ENCODE measurements around the gene HPCAL1. TPM values are rescaled to one million over a fixed set of nuclear protein-coding genes. Genes with fewer than 3 reads are reported as not detected.

HPCAL1 gene
- 100 to 1,000 TPM in 1 of 4 donors, 10 to 100 TPM in 3; 11.1 to 122 (median 48.9) TPM for total RNA-seq

DNA sequence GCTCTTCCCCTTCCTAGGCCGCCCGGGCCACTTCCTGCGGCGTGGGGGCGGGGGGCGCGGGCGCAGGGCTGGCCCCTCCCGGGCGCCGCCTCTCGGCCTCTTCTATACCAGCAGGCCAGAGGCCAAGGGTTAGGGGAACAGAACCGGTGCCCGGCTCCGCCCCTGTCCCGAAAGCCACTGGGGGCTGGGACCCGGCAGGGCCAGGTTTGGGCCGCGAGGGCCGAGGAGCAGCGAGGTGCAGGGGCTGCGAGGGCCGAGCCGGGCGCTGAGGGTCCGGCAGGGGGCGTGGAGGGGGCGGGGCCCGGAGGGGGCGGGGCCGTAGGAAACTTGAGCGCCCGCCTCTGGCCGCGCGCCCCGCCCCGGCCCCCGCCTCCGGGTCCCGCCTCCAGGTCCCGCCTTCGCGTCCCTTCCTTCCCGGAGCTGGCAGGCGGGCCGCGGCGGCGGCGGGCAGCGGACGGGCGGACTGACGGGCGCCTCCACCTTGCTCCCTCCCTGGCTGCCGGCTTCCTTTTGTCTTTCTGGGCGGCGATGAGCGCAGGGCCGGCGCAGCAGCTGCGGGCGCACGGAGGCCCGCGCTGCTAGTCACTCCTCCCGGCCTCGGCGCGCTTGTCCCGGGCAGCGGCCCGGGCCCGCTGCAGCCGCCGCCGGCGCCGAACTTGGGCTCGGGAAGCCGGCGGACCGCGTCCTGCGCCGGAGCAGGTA is at the start of gene HPCAL1:
Gene HPCAL1 (plus strand): TSS at position 426 of the 702 bp plus-strand sequence. CDS start 116,854 bp downstream, outside the sequence.
- peak within 1 kb of the TSS; percentile 86 to 89 for H3K27ac ChIP-seq
- H3K9me3 ChIP-seq: no peaks in the 10 kb centered on the region
- no peaks in the 10 kb centered on the region for H3K4me1 ChIP-seq
- H3K36me3 ChIP-seq: no peaks in the 10 kb centered on the region
- peak; percentile 85 to 86 for DNase-seq
- H3K27me3 ChIP-seq: no peaks in the 10 kb centered on the region
- intact Hi-C loops (cut with DNase I; ENCODE audit: low total_unique reads): loop anchor here (10.0 kb wide), 1 partner anchor 102 kb away; no protein-coding TSS in a partner anchor
- peak within 1 kb of the TSS; percentile 52 to 65 for H3K4me3 ChIP-seq
- TF ChIP-seq POLR2A (IDR thresholded peaks at IDR 0.05): peak; percentile 94 to 98
- TF ChIP-seq CTCF (IDR thresholded peaks at IDR 0.05): peak; percentile 46 to 69 (median 61)

DNA sequence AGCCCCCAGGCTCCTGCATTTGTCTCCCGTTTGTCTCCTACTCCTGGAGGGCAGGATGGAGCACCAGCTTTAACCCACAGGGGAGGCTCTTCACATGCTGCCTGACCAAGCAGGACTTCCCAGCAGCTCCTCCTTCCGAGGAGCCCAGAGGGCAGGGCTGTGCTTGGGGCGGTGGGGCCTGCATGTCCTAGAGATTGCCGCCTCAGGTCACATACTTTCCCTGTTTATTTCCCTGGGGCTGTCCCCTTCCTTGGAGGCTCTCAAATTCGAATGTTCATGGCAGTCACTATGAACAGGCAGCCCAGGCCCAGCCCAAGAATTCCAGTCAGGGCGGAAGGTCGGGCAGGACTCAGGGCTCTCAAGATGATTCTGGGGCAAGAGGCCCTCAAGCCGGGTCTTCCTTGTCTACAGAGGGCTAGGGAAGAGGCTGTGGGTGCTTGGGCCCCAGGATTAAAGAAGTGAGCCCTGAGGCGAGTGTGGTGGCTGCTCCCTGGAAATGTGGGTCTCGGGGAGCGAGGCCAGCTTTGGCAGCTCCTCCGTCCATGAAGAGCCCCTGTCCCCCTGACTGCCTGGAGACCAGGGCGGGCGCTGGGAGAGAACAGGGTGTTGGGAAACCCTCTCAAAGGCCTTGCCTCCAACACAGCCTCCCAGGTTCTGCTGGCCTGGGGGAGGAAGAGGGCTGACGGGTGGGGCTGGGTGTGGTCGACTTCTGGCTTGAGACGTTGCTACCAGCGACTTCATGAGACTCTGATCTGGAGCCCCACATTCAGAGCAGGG is 48.9 kb upstream of the HPCAL1 start:
- Histone ChIP-seq H3K36me3 (no peaks in the 10 kb centered on the region), H3K4me1 (no peaks in the 10 kb centered on the region), H3K27ac (no peak overlapping the region), H3K27me3 (no peaks in the 10 kb centered on the region), H3K9me3 (no peaks in the 10 kb centered on the region), H3K4me3 (no peak overlapping the region)
- intact Hi-C loops (cut with DNase I; ENCODE audit: low total_unique reads): no loop called here
- DNase-seq: no peak
- no peak for TF ChIP-seq POLR2A (IDR thresholded peaks at IDR 0.05)
- no peak for TF ChIP-seq CTCF (IDR thresholded peaks at IDR 0.05)

GRCh38 chr2:10254373-10255188 is 48.1 kb upstream of the HPCAL1 start:
- Histone ChIP-seq H3K4me3 (no peak overlapping the region), H3K4me1 (no peaks in the 10 kb centered on the region), H3K36me3 (no peaks in the 10 kb centered on the region), H3K27me3 (no peaks in the 10 kb centered on the region), H3K27ac (no peak overlapping the region), H3K9me3 (no peaks in the 10 kb centered on the region)
- DNase-seq: peak in 1 of 2 donors; percentile 20
- intact Hi-C loops (cut with DNase I; ENCODE audit: low total_unique reads): no loop called here
- TF ChIP-seq POLR2A (IDR thresholded peaks at IDR 0.05): no peak
- no peak for TF ChIP-seq CTCF (IDR thresholded peaks at IDR 0.05)

DNA sequence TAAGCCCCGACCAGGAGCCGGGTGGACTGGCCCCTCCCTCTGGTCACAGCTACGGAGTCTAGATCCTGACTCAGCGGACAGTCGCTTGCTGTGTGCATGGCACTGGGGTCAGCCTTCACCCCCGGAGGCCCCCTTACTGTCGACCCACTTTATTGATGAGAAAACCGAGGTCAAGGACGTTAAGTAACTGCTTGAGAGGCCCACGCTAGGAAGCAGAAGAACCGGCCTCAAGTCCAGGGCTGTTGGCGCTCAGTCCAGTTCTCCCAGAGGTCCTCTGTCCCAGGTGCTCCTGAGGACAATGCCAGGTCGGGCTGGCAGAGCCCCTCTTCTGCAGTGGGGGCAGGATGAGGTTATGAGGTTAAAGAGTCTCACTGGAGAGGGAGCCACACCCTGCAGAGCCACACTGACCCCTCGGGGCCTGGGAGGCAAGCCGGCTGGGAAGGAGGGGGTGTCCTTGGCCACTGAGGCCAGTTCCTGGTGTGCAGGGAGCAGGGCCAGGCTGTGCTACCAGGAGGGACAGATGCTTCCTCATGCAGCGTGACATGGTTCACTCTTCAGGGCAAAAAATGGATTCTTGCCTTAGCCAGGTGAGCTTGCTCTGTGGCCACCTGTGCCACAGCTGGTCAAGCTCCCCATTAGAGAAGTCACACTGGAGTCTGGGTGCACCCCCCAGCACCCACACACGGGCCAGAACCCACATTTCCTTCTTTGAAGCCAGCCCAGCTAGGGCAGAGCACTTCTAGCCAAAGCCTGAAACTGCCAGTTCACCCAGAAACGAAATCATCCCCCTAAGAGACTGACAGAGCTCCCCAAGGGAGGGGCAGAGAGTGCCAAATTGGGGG is 47.3 kb upstream of the HPCAL1 start:
- H3K4me1 ChIP-seq: no peaks in the 10 kb centered on the region
- TF ChIP-seq POLR2A (IDR thresholded peaks at IDR 0.05): no peak
- no peak for TF ChIP-seq CTCF (IDR thresholded peaks at IDR 0.05)
- no peak overlapping the region for H3K27ac ChIP-seq
- H3K27me3 ChIP-seq: no peaks in the 10 kb centered on the region
- H3K36me3 ChIP-seq: no peaks in the 10 kb centered on the region
- H3K9me3 ChIP-seq: no peaks in the 10 kb centered on the region
- intact Hi-C loops (cut with DNase I; ENCODE audit: low total_unique reads): no loop called here
- H3K4me3 ChIP-seq: no peak overlapping the region
- no peak for DNase-seq
